NK-92 (cell line): ENCODE results near the gene ACTMAP.
A peak's percentile ranks its signal among the peaks of the same experiment; 100 is the strongest.
"Not testable (repeated sequence)": the region's sequence is repeated elsewhere in the genome, so short reads cannot be mapped to it uniquely, and the experiment has no call there.

Experiments used
- DNase-seq: peaks from one replicate; lab custom pipeline; 2025; ENCODE audit not compliant: unreplicated experiment; lab: John Stamatoyannopoulos, UW

Gene ACTMAP

GRCh38 chr19:40776364-40776763 lies 26.1 kb upstream of the ACTMAP start:
- no peak for DNase-seq

- DNase-seq: no peak
These were observed 25.4 kb upstream of the ACTMAP start for GRCh38 chr19:40775632-40776022.

- DNase-seq: no peak
These were observed 24.8 kb upstream of the ACTMAP start, which contains the start of gene MIA for GRCh38 chr19:40774916-40775631. MIA (plus strand) TSS chr19:40775521; CDS start chr19:40775543, 22 bp downstream.

- DNase-seq: not testable (repeated sequence)
These were observed 21.0 kb upstream of the ACTMAP start for GRCh38 chr19:40771101-40771862.

GRCh38 chr19:40768869-40769268 lies 18.6 kb upstream of the ACTMAP start:
- no peak for DNase-seq

- DNase-seq: not testable (repeated sequence)
These were observed 16.1 kb upstream of the ACTMAP start for GRCh38 chr19:40766385-40766784.

GRCh38 chr19:40763963-40764362 lies 13.7 kb upstream of the ACTMAP start:
- DNase-seq: no peak

- no peak for DNase-seq
These were observed 13.2 kb upstream of the ACTMAP start for GRCh38 chr19:40763526-40763925.

GRCh38 chr19:40762754-40763470 lies 12.6 kb upstream of the ACTMAP start:
- DNase-seq: no peak

- no peak for DNase-seq
These were observed 9.1 kb upstream of the ACTMAP start for GRCh38 chr19:40759352-40759751.

GRCh38 chr19:40758491-40758890 lies 8.2 kb upstream of the ACTMAP start:
- no peak for DNase-seq

GRCh38 chr19:40756502-40757110 lies 6.3 kb upstream of the ACTMAP start:
- DNase-seq: no peak

- DNase-seq: no peak
These were observed 5.5 kb upstream of the ACTMAP start for GRCh38 chr19:40755791-40756190.

GRCh38 chr19:40755248-40755624 lies 5.0 kb upstream of the ACTMAP start:
- DNase-seq: no peak

GRCh38 chr19:40754611-40755247 lies 4.5 kb upstream of the ACTMAP start:
- DNase-seq: no peak

GRCh38 chr19:40752257-40752781 lies 2.0 kb upstream of the ACTMAP start:
- DNase-seq: no peak

- peak; percentile 80 for DNase-seq
These were observed 729 bp upstream of the ACTMAP start, which contains the start of gene SNRPA for GRCh38 chr19:40750874-40751537. SNRPA (plus strand) TSS chr19:40751203; CDS start chr19:40751409, 206 bp downstream.

GRCh38 chr19:40747536-40747935 lies 2.7 kb downstream of the ACTMAP start:
- no peak for DNase-seq

GRCh38 chr19:40745402-40745780 lies 4.9 kb downstream of the ACTMAP start:
- no peak for DNase-seq
